DND-41 (cell line): ENCODE measurements around the gene PNO1.
A peak's percentile ranks its signal among the peaks of the same experiment; 100 is the strongest.

ENCODE experiments used
- ATAC-seq: fragments of 200-7000 bp; cut with Tn5 transposase; 3 replicates; pipeline ENCODE4 v1.9.1; 2021; ENCODE audit warnings: low read depth; ENCODE audit not compliant: insufficient read depth
- DNase-seq: peaks from one replicate; pipeline ENCODE4 v3.0.0-alpha.2; 2020
- H2AFZ ChIP-seq: 2 replicates; pipeline ENCODE4 v1.6.0; 2012; ENCODE audit warnings: low read depth, low read length
- H3K27ac ChIP-seq: 2 replicates; pipeline ENCODE4 v1.5.1; 2012; ENCODE audit warnings: low read length, inconsistent platforms
- H3K27me3 ChIP-seq: fragments of 200-600 bp; sonication (generic); 2 replicates; pipeline ENCODE4 v1.6.0; 2012; ENCODE audit warnings: low read length, mild to moderate bottlenecking, inconsistent platforms; ENCODE audit not compliant: insufficient read depth, poor library complexity
- H3K36me3 ChIP-seq: 2 replicates; pipeline ENCODE4 v1.5.1; 2012; ENCODE audit warnings: low read length, inconsistent platforms; ENCODE audit not compliant: insufficient read depth
- H3K4me1 ChIP-seq: 2 replicates; pipeline ENCODE4 v1.5.1; 2012; ENCODE audit warnings: mild to moderate bottlenecking, low read length; ENCODE audit not compliant: insufficient read depth
- H3K4me2 ChIP-seq: 2 replicates; pipeline ENCODE4 v1.6.0; 2012; ENCODE audit warnings: mild to moderate bottlenecking, moderate library complexity, low read length, inconsistent platforms; ENCODE audit not compliant: insufficient read depth
- H3K4me3 ChIP-seq, 2 experiments: fragments of 200-600 bp in 1 of 2; shearing (Covaris generic) in 1 of 2; 2 replicates each; pipeline ENCODE4 v1.5.1; 2012 to 2016; ENCODE audit warnings: inconsistent platforms in 2 of 2, low read length in 2 of 2, mild to moderate bottlenecking in 2 of 2, low read depth in 1 of 2, moderate library complexity in 1 of 2
- H3K79me2 ChIP-seq: 2 replicates; pipeline ENCODE4 v1.6.0; 2012; ENCODE audit warnings: low read length, inconsistent platforms; ENCODE audit not compliant: insufficient read depth
- H3K9ac ChIP-seq: 2 replicates; pipeline ENCODE4 v1.6.0; 2012; ENCODE audit warnings: low read depth, mild to moderate bottlenecking, inconsistent platforms, low read length, moderate library complexity
- H3K9me3 ChIP-seq: 2 replicates; pipeline ENCODE4 v1.5.1; 2012; ENCODE audit warnings: low read length, moderate library complexity, mild to moderate bottlenecking, inconsistent platforms; ENCODE audit not compliant: insufficient read depth, severe bottlenecking
- H4K20me1 ChIP-seq: 2 replicates; pipeline ENCODE4 v1.6.0; 2012; ENCODE audit warnings: low read length; ENCODE audit not compliant: insufficient read depth
- EZH2 ChIP-seq: IDR thresholded peaks from 3 replicates; pipeline ENCODE4 v1.6.1; 2012; ENCODE audit warnings: borderline replicate concordance, low read depth, mild to moderate bottlenecking, moderate library complexity, low read length, inconsistent platforms; ENCODE audit not compliant: severe bottlenecking
- TF ChIP-seq, protein P1 (sequence below): IDR thresholded peaks from 2 replicates; pipeline ENCODE4 v1.5.1; 2012; ENCODE audit warnings: borderline replicate concordance, low read length, moderate library complexity, mild to moderate bottlenecking; ENCODE audit not compliant: poor library complexity, severe bottlenecking; ENCODE audit errors: extremely low read depth

Gene PNO1

DNA sequence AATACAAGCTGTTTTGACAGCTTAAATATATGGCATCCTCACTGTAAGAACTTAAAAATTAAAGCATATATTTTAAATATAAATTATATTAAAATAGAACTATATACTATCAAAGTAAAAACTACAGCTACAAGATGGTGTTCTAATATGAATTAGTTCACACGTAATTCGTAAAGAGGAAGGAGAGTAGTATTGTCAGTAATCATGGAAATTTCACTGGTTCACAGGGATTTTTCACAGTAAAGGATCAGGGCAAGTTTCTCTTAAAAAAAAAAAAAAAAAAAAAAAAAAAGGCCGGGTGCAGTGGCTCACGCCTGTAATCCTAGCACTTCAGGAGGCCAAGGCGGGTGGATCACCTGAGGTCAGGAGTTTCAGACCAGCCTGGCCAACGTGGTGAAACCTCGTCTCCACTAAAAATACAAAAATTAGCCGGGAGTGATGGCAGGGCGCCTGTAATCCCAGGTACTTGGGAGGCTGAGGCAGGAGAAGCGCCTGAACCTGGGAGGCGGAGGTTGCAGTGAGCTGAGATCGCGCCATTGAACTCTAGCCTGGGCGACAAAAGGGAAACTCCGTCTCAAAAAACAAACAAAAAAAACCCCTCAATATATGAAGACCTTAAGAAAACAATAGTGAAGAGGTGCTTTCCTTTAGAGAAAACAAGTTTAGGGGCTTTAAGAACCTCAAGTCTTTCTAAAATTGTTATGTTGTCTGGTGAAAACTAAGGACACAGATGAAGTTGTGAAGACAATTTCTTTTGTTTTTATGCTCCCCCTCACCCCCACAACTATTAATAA is 32.5 kb downstream of the PNO1 start:
- Histone ChIP-seq H3K4me2 (no peak overlapping the region), H3K27ac (no peak overlapping the region), H3K4me1 (no peaks in the 10 kb centered on the region), H3K9me3 (no peaks in the 10 kb centered on the region), H3K27me3 (no peaks in the 10 kb centered on the region), H3K9ac (no peak overlapping the region), H2AFZ (no peak overlapping the region), H3K4me3 (no peak overlapping the region), H3K79me2 (peaks cover 96% of the 10 kb centered on the region), H3K36me3 (peaks cover 18% of the 10 kb centered on the region), H4K20me1 (peaks cover 31% of the 10 kb centered on the region)
- ATAC-seq (no peak), DNase-seq (no peak)
- TF ChIP-seq, protein P1, sequence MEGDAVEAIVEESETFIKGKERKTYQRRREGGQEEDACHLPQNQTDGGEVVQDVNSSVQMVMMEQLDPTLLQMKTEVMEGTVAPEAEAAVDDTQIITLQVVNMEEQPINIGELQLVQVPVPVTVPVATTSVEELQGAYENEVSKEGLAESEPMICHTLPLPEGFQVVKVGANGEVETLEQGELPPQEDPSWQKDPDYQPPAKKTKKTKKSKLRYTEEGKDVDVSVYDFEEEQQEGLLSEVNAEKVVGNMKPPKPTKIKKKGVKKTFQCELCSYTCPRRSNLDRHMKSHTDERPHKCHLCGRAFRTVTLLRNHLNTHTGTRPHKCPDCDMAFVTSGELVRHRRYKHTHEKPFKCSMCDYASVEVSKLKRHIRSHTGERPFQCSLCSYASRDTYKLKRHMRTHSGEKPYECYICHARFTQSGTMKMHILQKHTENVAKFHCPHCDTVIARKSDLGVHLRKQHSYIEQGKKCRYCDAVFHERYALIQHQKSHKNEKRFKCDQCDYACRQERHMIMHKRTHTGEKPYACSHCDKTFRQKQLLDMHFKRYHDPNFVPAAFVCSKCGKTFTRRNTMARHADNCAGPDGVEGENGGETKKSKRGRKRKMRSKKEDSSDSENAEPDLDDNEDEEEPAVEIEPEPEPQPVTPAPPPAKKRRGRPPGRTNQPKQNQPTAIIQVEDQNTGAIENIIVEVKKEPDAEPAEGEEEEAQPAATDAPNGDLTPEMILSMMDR: no peak
- TF ChIP-seq EZH2: no peak

DNA sequence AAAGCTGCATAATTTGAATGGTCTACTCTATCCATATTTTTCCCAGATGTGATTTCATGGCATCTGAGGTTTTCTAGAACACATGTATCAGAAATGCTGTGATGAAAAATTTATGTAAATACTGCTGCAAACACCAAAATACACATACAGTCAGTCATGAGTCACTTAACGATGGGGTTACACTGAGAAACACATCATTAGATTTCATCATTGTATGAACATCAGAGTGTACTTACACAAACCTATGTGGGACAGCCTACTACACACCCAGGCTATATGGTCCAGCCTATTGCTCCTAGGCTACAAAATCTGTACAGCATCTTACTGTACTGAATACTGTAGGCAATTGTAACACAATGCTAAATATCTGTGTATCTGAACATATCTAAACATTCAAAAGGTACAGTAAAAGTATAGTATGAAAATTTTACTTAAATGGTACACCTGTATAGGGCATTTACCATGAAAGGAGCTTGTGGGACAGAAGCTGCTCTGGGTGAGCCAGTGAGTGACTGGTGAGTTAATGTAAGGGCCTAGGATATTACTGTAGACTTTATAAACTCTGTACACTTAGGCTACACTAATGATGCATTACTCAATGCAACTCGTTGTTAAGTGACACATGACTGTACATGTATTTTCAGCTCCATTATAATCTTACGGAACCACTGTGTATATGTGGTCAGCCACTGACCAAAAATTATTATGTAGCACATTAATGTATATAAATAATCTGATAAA is 33.5 kb downstream of the PNO1 start:
- no peak overlapping the region for H2AFZ ChIP-seq
- no peaks in the 10 kb centered on the region for H3K4me1 ChIP-seq
- ATAC-seq (0 out of 3 replicates have a peak, but pooled peaks have one; percentile 33), DNase-seq (no peak)
- TF ChIP-seq, protein P1: no peak
- TF ChIP-seq EZH2: no peak
- peaks cover 10% of the 10 kb centered on the region for H3K36me3 ChIP-seq
- H3K27me3 ChIP-seq: no peaks in the 10 kb centered on the region
- peaks cover 35% of the 10 kb centered on the region for H4K20me1 ChIP-seq
- H3K27ac ChIP-seq: no peak overlapping the region
- no peak overlapping the region for H3K4me2 ChIP-seq
- no peak overlapping the region for H3K9ac ChIP-seq
- H3K4me3 ChIP-seq: no peak overlapping the region
- peaks cover 98% of the 10 kb centered on the region for H3K79me2 ChIP-seq
- no peaks in the 10 kb centered on the region for H3K9me3 ChIP-seq

DNA sequence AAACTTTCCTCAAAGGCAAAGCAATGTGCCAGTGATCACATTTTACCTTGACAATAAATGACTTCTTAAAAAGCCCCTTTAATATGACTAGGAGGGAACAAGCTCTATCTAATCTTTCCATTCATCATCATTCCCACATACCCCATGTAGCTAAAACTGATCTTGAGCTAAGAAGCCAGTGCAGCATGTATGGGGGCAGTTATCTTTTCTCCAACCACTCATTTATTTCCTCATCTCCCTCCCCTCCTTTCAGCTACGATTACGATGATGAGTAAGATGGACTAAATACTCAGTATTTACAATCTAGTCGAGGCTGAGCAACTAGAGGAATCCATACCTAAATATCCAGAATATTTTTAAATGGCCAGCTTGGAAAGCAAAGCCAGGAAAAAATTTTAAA is 35.5 kb downstream of the PNO1 start:
- Histone ChIP-seq H3K4me3 (no peak overlapping the region), H3K9me3 (no peaks in the 10 kb centered on the region), H4K20me1 (peaks cover 30% of the 10 kb centered on the region), H3K9ac (no peak overlapping the region), H3K4me1 (no peaks in the 10 kb centered on the region), H3K36me3 (no peaks in the 10 kb centered on the region; the same call in 1 of the 2 replicates), H3K79me2 (peaks cover 99% of the 10 kb centered on the region), H3K27me3 (no peaks in the 10 kb centered on the region), H3K4me2 (no peak overlapping the region), H2AFZ (no peak overlapping the region), H3K27ac (no peak overlapping the region)
- no peak for ATAC-seq
- no peak for DNase-seq
- TF ChIP-seq, protein P1: no peak
- TF ChIP-seq EZH2: no peak
